T-helper 2 cell (primary cell): ENCODE results near the gene DDX10.
"Not testable (repeated sequence)": the region's sequence is repeated elsewhere in the genome, so short reads cannot be mapped to it uniquely, and the experiment has no call there.

Experiments used
- DNase-seq, 5 experiments: peaks; one replicate each; pipeline versions ENCODE4 v3.0.0 to v3.0.0-alpha.2; 2012 to 2022

Gene DDX10

GRCh38 chr11:108775324-108775723 is 110.5 kb downstream of the DDX10 start:
- no peak for DNase-seq

DNA sequence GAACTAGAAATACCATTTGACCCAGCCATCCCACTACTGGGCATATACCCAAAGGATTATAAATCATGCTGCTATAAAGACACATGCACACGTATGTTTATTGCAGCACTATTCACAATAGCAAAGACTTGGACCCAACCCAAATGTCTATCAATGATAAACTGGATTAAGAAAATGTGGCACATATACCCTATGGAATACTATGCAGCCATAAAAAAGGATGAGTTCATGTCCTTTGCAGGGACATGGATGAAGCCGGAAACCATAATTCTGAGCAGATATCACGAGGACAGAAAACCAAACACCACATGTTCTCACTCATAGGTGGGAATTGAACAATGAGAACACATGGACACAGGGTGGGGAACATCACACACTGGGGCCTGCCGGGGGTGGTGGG is 114.3 kb downstream of the DDX10 start:
- not testable (repeated sequence) for DNase-seq

DNA sequence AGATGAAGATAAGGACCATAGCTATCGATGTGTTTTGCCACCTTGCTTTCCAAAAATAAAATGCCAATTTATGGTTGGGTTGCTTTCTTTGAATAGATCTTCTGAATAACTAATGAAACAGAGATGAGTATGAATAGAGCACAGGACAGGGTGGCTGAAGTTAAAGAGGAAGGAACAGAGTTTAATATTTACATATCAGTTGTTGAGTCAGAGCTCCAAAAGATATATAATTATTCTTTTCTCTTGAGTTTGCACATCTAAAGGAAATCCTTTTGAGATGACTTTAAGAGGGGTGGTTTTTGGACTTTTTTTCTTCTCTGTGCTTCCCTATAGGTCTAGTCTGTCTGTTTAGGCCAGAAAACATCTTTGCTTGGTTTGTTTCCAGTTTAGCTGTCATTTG is 115.2 kb downstream of the DDX10 start:
- DNase-seq: no peak

DNA sequence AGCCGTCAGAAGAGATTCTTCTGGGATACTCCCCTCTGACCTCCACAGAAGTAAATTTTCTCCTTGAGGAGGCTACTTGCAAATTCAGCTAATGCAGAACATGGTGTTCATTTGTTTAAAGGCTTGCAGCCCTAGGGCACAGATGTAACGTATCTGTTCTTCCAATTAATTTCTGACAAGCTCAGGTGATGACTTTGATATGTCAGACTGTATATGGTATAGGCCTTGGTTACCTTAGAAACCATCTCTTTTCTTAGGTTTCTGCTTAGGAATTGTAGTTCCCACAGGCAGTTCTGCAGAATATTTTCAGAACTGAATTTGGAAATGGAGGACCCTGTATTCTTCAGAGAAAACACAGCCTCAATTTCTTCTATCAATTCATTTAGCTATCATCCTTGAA is 117.1 kb downstream of the DDX10 start:
- DNase-seq: no peak

DNA sequence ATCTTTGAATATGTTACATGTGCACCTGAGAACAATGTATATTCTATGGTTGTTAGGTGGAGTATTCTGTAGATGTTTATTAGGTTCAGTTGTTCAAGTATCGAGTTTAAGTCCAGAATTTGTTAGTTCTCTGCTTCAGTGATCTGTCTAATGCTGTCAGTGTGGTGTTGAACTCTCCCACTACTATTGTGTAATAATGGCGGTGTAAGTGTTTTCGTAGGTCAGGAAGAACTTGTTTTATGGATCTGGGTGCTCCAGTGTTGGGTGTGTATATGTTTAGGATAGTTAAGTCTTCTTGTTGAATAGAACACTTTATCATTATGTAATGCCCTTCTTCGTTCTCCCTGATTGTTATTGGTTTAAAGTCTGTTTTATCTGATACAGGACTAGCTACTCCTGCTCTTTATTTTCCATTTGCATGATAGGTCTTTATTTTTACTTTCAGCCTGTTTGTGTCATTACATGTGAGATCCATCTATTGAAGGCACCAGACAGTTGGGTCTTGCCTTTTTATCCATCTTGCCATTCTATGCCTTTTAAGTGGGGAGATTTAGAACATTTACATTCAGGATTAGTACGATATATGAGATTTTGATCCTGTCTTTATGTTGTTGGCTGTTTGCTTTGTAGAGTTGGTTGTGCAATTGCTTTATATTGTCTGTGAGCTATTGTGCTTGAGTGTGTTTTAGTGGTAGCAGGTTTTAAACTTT is 121.6 kb downstream of the DDX10 start:
- no peak for DNase-seq

DNA sequence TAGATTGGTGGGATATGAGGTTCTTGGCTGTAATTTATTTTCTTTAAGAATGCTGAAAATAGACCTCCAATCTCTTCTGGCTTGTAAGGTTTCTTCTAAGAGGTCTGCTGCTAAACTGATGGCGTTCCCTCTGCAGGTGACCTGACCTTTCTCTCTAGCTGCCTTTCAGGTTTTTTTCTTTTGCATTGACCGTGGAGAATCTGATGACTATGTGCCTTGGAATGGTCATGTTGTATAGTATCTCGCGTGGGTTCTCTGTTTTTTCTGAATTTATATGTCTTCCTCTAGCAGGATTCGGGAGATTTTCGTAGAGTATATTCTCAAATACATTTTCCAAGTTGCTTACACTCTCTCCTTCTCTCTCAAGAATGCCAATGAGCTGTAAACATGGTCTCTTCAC is 122.2 kb downstream of the DDX10 start:
- no peak for DNase-seq

DNA sequence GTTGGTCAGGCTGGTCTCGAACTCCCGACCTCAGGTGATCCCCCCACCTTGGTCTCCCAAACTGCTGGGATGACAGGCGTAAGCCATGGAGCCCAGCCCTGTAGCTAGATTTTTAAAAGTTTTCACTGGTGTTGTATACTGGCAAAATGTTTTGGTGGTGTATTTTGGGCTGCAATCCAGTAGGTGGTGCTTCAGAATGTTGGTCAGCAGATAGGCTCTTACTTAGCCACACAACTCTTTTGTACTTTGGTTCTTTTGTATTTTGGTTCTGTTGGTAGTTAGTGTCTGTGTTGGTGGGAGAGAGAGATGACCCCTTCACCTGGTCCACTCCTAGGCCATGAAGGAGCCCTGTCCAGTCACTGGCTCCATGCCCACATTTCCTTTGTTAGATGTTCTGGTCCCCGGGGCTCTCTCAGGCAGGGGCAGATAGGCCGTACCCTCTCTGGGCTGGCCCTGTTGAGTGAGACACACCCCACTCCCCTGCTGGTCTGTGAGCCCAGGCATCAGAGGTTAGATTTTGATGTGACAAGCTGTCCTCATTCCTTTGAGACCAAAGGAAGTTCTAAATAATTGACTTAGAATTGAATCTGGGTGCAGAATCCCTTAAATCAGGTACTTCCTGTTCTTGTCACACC is 123.8 kb downstream of the DDX10 start:
- peak in 1 of 5 experiments; percentile 19 for DNase-seq

- DNase-seq: no peak
Observed at GRCh38 chr11:108790501-108791299, 125.8 kb downstream of the DDX10 start.

DNA sequence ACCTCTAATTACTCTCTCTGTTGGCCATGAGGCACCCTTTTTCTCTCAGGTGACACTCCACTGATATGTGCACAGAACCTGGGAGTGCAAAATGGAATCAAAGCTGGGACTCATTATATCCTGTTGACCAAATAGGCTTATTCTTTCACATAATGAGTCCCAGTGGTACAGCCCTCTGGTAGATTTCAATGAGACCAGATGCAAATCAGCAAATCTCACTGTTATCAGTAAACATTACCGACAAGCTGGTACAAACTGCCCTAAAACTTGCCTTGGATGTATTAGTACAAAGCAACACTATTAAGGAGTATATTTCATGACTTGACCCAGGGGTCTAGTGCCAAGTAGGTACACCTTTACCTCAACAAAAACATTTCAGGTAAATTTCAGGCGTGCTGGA is 128.3 kb downstream of the DDX10 start:
- no peak for DNase-seq

GRCh38 chr11:108793611-108794010 is 128.7 kb downstream of the DDX10 start:
- DNase-seq: no peak

DNA sequence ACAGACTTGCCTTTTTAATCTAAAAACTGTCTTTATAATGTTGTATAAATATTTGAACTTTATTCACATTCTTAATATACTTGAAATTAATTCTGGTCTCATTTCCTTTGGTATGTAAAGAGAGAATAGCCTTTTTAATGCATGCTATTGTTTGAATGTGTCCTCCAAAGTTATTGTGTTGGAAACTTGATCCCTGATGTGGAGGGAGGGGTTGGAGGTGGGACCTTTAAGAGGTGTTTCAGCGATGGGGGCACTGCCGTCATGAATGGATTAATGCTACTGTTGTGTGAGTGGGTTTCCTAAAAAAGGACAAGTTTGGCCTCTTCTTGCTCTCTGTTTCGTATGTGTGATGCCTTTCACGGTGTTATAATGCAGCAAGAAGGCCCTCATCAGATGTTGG is 131.7 kb downstream of the DDX10 start:
- DNase-seq: no peak

- DNase-seq: no peak
Observed at GRCh38 chr11:108797578-108798100, 132.8 kb downstream of the DDX10 start.

DNA sequence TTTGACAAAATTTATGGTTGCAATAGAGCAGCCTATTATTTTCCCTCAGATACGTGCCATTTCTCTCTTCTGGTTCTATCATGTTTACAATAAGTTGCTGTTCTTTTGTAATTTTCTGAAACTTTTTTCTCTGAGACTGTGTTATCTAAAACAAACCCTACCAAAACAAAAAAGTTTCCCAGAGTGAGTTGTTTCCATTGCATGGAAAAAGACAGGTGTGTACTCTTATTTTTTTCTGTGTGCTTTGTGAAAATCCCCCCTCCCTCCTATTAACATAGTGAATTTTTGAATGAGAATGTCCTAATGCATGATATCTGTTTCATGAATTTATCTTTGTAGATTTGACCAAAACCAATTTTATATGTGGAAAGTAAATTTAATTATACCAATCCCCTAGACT is 137.6 kb downstream of the DDX10 start:
- no peak for DNase-seq

DNA sequence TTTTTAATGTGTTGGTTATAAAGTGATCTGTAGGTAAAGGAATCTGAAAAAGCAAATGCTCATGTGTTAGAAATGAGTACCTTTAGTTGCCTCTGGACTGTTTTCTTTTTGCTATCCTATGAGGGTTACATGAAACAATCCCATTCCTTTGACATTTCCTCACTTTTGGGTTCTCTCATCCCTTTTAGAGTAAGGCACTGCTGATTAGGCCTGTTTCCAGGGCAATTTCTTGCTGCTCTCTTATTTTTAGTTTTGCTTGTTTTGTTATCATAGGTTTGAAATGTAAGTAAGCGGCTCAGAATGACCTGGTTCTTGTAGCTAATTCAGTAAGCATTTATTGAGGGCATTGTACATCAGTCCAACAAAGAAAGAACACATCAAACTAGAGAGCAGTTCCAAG is 138.9 kb downstream of the DDX10 start:
- DNase-seq: no peak

- no peak for DNase-seq
Observed at GRCh38 chr11:108804511-108804910, 139.6 kb downstream of the DDX10 start.

DNA sequence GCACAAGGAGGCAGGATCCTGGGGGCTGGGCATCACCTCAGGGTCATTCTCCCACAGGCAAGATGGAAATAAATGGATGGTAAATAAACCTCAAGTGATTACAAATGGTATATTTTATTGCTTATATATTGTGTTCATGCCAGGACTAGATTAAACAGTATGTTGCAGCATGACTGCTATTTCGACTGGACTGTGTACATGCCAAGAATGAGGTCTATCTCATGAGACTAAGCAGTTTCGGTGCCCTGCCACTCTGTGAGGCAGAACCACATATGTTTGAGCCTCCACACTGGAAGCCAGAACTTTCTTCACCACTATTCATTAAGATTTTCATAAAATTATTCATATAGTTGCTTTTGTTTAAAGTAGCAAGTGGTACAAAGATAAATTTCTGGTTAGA is 140.2 kb downstream of the DDX10 start:
- DNase-seq: no peak

GRCh38 chr11:108807262-108807661 is 142.4 kb downstream of the DDX10 start:
- peak in 1 of 5 experiments; percentile 15 for DNase-seq

DNA sequence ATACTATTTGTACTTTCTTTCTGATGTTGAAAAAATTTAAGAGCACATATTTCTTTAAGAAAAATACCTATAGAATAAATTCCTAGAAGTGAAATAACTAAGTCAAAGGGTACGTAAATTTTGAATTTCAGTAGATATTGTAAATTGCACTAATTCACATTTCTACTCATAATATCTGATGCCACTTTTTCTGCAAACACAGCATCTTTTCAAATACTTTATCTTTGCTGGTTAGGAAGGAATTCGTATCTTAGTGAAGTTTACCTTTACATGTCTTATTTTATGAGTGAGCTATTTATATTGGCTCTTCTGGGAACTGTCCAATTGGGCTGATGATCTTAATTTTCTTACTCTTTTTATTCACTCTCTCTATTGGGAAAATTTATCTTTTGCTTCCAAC is 148.2 kb downstream of the DDX10 start:
- DNase-seq: no peak

GRCh38 chr11:108817976-108818375 is 153.1 kb downstream of the DDX10 start:
- DNase-seq: no peak

- no peak for DNase-seq
Observed at GRCh38 chr11:108818971-108819370, 154.1 kb downstream of the DDX10 start.

DNA sequence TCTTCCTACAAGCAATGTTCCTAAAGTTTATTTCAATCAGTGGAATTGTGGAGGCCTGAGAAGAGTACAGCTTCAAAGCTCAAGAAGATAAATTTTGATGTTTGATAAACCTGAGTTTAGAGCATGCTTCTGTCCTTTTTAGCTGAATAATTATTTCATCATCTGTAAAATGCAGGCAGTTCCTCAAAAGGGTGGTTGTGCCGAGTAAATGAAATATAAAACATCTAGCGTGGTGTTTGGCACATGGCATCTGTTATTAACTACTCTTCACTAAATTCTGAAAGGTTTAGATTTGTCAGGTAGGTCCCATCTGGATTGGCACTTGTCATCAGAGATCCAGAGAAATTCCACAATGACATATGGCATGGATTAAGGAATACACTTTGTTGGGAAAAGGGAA is 155.1 kb downstream of the DDX10 start:
- DNase-seq: no peak

DNA sequence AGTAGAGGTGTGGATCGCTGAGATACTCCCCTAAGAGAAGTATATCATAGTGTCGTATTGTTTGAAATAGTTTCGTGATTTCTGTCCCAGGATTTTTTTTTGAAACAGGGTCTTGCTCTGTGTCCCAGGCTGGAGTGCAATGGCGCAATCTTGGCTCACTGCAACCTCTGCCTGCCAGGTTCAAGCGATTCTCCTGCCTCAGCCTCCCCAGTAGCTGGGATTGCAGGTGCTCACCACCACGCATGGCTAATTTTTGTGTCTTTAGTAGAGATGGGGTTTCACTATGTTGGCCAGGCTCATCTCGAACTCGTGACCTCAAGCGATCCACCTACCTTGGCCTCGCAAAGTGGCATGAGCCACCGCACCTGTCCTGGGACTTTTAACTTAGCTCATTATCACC is 159.1 kb downstream of the DDX10 start:
- DNase-seq: not testable (repeated sequence)

DNA sequence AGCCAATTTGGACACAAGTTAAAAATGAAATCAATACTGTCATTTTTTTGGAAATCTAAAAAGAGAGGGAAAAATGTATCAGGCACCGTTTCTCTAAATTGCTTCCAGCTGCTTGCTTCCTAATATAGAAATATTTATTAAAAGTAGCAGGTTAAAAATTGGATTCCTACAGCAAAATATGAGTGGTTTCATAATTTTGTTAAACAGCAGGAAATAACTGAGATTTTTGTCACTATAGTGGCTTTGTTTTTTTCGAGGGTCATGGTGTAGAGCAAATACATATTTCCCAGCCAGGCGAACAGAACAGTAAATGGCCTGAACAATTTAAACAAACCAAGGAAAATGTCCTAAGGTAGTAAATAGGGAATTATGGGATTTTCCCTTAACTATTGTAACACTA is 159.7 kb downstream of the DDX10 start:
- DNase-seq: no peak

DNA sequence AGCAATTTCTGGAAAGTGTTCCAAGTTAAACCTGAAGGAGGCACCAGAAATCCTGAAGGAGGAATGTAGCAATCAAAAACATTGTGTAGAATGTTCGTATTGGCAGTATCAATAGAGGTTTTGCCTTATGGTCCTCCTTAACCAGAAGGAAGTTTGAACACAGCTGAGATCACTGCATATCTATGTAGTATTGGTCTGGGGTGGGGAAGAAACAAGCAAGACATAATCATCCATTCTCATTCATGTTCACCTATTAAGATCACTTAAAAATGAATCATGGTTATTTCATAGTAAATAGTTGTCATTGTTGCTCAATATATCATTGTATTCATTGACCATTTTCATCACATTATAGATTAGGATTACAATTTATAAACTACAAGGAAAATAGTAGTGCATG is 160.5 kb downstream of the DDX10 start:
- DNase-seq: no peak
